Measurements from ENCODE around the gene TRAK2.
"Not testable (repeated sequence)": the region's sequence is repeated elsewhere in the genome, so short reads cannot be mapped to it uniquely, and the experiment has no call there.

DNA sequence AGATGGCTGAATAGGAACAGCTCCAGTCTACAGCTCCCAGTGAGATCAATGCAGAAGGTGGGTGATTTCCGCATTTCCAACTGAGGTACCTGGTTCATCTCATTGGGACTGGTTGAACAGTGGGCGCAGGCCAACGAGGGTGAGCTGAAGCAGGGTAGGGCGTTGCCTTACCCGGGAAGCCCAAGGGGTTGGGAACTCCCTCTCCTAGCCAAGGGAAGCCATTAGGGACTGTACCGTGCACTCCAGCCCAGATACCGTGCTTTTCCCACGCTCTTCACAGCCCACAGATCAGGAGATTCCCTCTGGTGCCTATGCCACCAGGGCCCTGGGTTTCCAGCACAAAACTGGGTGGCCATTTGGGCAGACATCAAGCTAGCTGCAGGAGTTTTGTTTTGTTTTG, 81.9 kb downstream of the TRAK2 start:
- TF ChIP-seq BRD4 (CRISPR knock-in tag; IDR thresholded peaks at IDR 0.05); POLR2AphosphoS5 (IDR thresholded peaks at IDR 0.05; ENCODE audit: low read depth, low read length); FOXM1 (CRISPR knock-in tag; IDR thresholded peaks at IDR 0.05); ARHGAP35 (CRISPR knock-in tag; IDR thresholded peaks at IDR 0.05; ENCODE audit: borderline replicate concordance); NFATC3 (CRISPR knock-in tag; IDR thresholded peaks at IDR 0.05); RBFOX2 (IDR thresholded peaks at IDR 0.05; ENCODE audit: low read depth, low read length); NCOA2 (CRISPR knock-in tag; IDR thresholded peaks at IDR 0.05): not testable (repeated sequence)
- TF ChIP-seq, protein P1, sequence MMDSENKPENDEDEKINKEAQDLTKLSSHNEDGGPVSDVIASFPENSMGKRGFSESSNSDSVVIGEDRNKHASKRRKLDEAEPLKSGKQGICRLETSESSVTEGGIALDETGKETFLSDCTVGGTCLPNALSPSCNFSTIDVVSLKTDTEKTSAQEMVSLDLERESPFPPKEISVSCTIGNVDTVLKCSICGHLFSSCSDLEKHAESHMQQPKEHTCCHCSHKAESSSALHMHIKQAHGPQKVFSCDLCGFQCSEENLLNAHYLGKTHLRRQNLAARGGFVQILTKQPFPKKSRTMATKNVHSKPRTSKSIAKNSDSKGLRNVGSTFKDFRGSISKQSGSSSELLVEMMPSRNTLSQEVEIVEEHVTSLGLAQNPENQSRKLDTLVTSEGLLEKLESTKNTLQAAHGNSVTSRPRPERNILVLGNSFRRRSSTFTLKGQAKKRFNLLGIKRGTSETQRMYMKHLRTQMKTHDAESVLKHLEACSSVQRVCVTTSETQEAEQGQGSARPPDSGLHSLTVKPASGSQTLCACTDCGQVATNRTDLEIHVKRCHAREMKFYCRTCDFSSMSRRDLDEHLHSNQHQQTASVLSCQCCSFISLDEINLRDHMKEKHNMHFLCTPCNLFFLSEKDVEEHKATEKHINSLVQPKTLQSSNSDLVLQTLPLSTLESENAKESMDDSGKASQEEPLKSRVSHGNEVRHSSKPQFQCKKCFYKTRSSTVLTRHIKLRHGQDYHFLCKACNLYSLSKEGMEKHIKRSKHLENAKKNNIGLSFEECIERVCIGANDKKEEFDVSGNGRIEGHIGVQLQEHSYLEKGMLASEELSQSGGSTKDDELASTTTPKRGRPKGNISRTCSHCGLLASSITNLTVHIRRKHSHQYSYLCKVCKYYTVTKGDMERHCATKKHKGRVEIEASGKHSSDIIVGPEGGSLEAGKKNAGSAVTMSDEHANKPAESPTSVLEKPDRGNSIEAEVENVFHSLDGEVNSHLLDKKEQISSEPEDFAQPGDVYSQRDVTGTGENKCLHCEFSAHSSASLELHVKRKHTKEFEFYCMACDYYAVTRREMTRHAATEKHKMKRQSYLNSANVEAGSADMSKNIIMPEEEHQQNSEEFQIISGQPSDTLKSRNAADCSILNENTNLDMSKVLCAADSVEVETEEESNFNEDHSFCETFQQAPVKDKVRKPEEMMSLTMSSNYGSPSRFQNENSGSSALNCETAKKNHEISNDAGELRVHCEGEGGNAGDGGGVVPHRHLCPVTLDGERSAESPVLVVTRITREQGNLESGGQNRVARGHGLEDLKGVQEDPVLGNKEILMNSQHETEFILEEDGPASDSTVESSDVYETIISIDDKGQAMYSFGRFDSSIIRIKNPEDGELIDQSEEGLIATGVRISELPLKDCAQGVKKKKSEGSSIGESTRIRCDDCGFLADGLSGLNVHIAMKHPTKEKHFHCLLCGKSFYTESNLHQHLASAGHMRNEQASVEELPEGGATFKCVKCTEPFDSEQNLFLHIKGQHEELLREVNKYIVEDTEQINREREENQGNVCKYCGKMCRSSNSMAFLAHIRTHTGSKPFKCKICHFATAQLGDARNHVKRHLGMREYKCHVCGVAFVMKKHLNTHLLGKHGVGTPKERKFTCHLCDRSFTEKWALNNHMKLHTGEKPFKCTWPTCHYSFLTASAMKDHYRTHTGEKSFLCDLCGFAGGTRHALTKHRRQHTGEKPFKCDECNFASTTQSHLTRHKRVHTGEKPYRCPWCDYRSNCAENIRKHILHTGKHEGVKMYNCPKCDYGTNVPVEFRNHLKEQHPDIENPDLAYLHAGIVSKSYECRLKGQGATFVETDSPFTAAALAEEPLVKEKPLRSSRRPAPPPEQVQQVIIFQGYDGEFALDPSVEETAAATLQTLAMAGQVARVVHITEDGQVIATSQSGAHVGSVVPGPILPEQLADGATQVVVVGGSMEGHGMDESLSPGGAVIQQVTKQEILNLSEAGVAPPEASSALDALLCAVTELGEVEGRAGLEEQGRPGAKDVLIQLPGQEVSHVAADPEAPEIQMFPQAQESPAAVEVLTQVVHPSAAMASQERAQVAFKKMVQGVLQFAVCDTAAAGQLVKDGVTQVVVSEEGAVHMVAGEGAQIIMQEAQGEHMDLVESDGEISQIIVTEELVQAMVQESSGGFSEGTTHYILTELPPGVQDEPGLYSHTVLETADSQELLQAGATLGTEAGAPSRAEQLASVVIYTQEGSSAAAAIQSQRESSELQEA (CRISPR knock-in tag; IDR thresholded peaks at IDR 0.05; ENCODE audit: not compliant biosample characterization): not testable (repeated sequence)

Measured in HepG2 (cell line).